Fibroblast of skin of abdomen (primary cell): ENCODE measurements around the gene IRAK4.

Source experiments
- DNase-seq: peaks from one replicate; pipeline ENCODE4 v3.0.0-alpha.2; 2013

The IRAK4 gene

GRCh38 chr12:43766291-43766690 is 7.5 kb downstream of the IRAK4 start:
- peak; percentile 35 for DNase-seq

- peak; percentile 20 for DNase-seq
These were observed 17.7 kb downstream of the IRAK4 start for GRCh38 chr12:43776498-43776897.

GRCh38 chr12:43786899-43787693 is 28.3 kb downstream of the IRAK4 start:
- DNase-seq = no peak

- peak; percentile 56 for DNase-seq
These were observed 31.2 kb downstream of the IRAK4 start for GRCh38 chr12:43789941-43790340.

- DNase-seq = no peak
These were observed 37.0 kb downstream of the IRAK4 start for GRCh38 chr12:43795716-43796280.

- no peak for DNase-seq
These were observed 38.9 kb downstream of the IRAK4 start for GRCh38 chr12:43797561-43798217.

GRCh38 chr12:43805149-43805859 is 46.6 kb downstream of the IRAK4 start:
- no peak for DNase-seq

GRCh38 chr12:43805860-43806736 is 47.3 kb downstream of the IRAK4 start, which contains the start of gene TWF1:
TWF1 (minus strand) TSS chr12:43806317; CDS start chr12:43806245, 72 bp downstream.
- DNase-seq = peak; percentile 84

GRCh38 chr12:43806737-43807072 is 48.0 kb downstream of the IRAK4 start:
- no peak for DNase-seq

GRCh38 chr12:43807386-43807785 is 48.6 kb downstream of the IRAK4 start:
- DNase-seq = no peak

GRCh38 chr12:43812057-43812456 is 53.3 kb downstream of the IRAK4 start:
- DNase-seq = no peak

GRCh38 chr12:43812926-43813325 is 54.2 kb downstream of the IRAK4 start:
- no peak for DNase-seq

GRCh38 chr12:43815416-43815815 is 56.7 kb downstream of the IRAK4 start:
- DNase-seq = no peak

GRCh38 chr12:43816168-43816567 is 57.4 kb downstream of the IRAK4 start:
- DNase-seq = no peak

GRCh38 chr12:43824207-43824775 is 65.5 kb downstream of the IRAK4 start:
- DNase-seq = no peak

- peak; percentile 18 for DNase-seq
These were observed 67.9 kb downstream of the IRAK4 start for GRCh38 chr12:43826681-43827080.

GRCh38 chr12:43827093-43827492 is 68.3 kb downstream of the IRAK4 start:
- no peak for DNase-seq

GRCh38 chr12:43832463-43833168 is 73.9 kb downstream of the IRAK4 start:
- DNase-seq = no peak

GRCh38 chr12:43835264-43835655 is 76.5 kb downstream of the IRAK4 start:
- peak; percentile 1 for DNase-seq

- peak; percentile 52 for DNase-seq
These were observed 77.1 kb downstream of the IRAK4 start, which contains the start of gene TMEM117 for GRCh38 chr12:43835656-43836474. TMEM117 (plus strand) TSS chr12:43836081.
